HL-60 (cell line): ENCODE data around the gene SLC35A4.

ENCODE experiments used
- DNase-seq, 2 experiments: peaks; one replicate each; pipeline ENCODE4 v3.0.0-alpha.2; 2010 to 2020; ENCODE audit warnings: low read depth in 1 of 2, low spot score in 1 of 2
- H3K27ac ChIP-seq: fragments of 250-450 bp; sonication (Bioruptor Pico); replicated peaks from 2 replicates; pipeline ENCODE4 v1.5.1; 2020; ENCODE audit warnings: mild to moderate bottlenecking, moderate library complexity
- H3K27me3 ChIP-seq: fragments of 250-450 bp; sonication (Bioruptor Pico); 2 replicates; pipeline ENCODE4 v1.5.1; 2021; ENCODE audit warnings: mild to moderate bottlenecking, moderate library complexity; ENCODE audit not compliant: insufficient read depth, poor library complexity, severe bottlenecking
- H3K4me3 ChIP-seq: replicated peaks from 2 replicates; pipeline ENCODE4 v1.5.1; 2011; ENCODE audit warnings: mild to moderate bottlenecking, control low read depth, low read length; ENCODE audit not compliant: insufficient read depth
- CTCF ChIP-seq: IDR thresholded peaks from one replicate; pipeline ENCODE4 v1.5.1; 2011; ENCODE audit warnings: low read length, control low read depth, inconsistent platforms; ENCODE audit not compliant: insufficient read depth
- GABPA ChIP-seq: IDR thresholded peaks from 2 replicates; pipeline ENCODE4 v1.6.1; 2012; ENCODE audit warnings: low read depth
- POLR2AphosphoS5 ChIP-seq: IDR thresholded peaks from 2 replicates; pipeline ENCODE4 v1.6.1; 2012; ENCODE audit warnings: low read depth
- SPI1 ChIP-seq: IDR thresholded peaks from 2 replicates; pipeline ENCODE4 v1.6.1; 2012; ENCODE audit warnings: low read depth, mild to moderate bottlenecking, borderline replicate concordance
- TF ChIP-seq, protein P1 (sequence below): IDR thresholded peaks from 2 replicates; pipeline ENCODE4 v1.6.1; 2012; ENCODE audit warnings: low read depth; ENCODE audit not compliant: insufficient replicate concordance

Gene SLC35A4

GRCh38 chr5:140544986-140545385 is 19.6 kb upstream of the SLC35A4 start:
- Histone ChIP-seq H3K4me3 (no peak overlapping the region), H3K27me3 (no peaks in the 10 kb centered on the region), H3K27ac (no peak overlapping the region)
- DNase-seq: no peak
- TF ChIP-seq CTCF (no peak), SPI1 (no peak), GABPA (no peak), POLR2AphosphoS5 (no peak)
- TF ChIP-seq, protein P1, sequence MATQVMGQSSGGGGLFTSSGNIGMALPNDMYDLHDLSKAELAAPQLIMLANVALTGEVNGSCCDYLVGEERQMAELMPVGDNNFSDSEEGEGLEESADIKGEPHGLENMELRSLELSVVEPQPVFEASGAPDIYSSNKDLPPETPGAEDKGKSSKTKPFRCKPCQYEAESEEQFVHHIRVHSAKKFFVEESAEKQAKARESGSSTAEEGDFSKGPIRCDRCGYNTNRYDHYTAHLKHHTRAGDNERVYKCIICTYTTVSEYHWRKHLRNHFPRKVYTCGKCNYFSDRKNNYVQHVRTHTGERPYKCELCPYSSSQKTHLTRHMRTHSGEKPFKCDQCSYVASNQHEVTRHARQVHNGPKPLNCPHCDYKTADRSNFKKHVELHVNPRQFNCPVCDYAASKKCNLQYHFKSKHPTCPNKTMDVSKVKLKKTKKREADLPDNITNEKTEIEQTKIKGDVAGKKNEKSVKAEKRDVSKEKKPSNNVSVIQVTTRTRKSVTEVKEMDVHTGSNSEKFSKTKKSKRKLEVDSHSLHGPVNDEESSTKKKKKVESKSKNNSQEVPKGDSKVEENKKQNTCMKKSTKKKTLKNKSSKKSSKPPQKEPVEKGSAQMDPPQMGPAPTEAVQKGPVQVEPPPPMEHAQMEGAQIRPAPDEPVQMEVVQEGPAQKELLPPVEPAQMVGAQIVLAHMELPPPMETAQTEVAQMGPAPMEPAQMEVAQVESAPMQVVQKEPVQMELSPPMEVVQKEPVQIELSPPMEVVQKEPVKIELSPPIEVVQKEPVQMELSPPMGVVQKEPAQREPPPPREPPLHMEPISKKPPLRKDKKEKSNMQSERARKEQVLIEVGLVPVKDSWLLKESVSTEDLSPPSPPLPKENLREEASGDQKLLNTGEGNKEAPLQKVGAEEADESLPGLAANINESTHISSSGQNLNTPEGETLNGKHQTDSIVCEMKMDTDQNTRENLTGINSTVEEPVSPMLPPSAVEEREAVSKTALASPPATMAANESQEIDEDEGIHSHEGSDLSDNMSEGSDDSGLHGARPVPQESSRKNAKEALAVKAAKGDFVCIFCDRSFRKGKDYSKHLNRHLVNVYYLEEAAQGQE: no peak

DNA sequence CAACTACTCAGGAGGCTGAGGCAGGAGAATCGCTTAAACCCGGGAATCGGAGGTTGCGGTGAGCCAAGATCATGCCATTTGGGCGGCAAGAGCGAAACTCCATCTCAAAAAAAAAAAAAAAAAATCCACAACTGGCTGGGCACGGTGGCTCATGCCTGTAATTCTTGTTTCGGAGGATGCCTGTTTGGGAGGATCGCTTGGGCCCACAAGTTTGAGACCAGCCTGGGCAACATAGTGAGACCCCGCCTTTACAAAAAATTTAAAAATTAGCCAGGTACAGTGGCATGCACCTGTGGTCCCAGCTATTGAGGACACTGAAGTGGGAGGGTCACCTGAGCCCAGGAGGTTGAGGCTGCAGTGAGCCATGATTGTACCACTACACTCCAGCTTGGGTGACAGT is 19.0 kb upstream of the SLC35A4 start:
- Histone ChIP-seq H3K27ac (no peak overlapping the region), H3K4me3 (no peak overlapping the region)
- DNase-seq: no peak

GRCh38 chr5:140546851-140547507 is 17.6 kb upstream of the SLC35A4 start:
- Histone ChIP-seq H3K27me3 (no peaks in the 10 kb centered on the region), H3K27ac (peak overlapping the region; percentile 92), H3K4me3 (peak overlapping the region; percentile 41)
- TF ChIP-seq, protein P1: no peak
- no peak for TF ChIP-seq SPI1
- no peak for DNase-seq

More for the DNA sequence above, 19.0 kb upstream of the SLC35A4 start:
- no peaks in the 10 kb centered on the region for H3K27me3 ChIP-seq
- TF ChIP-seq CTCF (no peak), POLR2AphosphoS5 (no peak), SPI1 (no peak), GABPA (no peak)
- TF ChIP-seq, protein P1: no peak
